ENCODE results near the gene C10orf90.

GRCh38 chr10:126663880-126664279 lies 6.6 kb downstream of the C10orf90 start:
- no peak for TF ChIP-seq CTCF (IDR thresholded peaks at IDR 0.05)
- TF ChIP-seq REST (IDR thresholded peaks at IDR 0.05; ENCODE audit: insufficient read depth in 1 of 2, low read depth in 2 of 2, low read length in 1 of 2) = no peak
- TF ChIP-seq POLR2AphosphoS5 (IDR thresholded peaks at IDR 0.05; ENCODE audit: low read depth, low read length) = no peak
- no peak for TF ChIP-seq TCF7L2 (IDR thresholded peaks at IDR 0.05; ENCODE audit: low read depth, low read length)
- no peak for TF ChIP-seq SIN3A (IDR thresholded peaks at IDR 0.05; ENCODE audit: borderline replicate concordance, insufficient read depth, low read depth, low read length)
